Inferior parietal cortex (tissue), 1 donor: ENCODE measurements around the gene NDUFA7.
"Not testable (repeated sequence)": the region's sequence is repeated elsewhere in the genome, so short reads cannot be mapped to it uniquely, and the experiment has no call there.

Experiments used
- DNase-seq: peaks from one replicate; pipeline ENCODE4 v3.0.0-alpha.2; 2016; ENCODE audit errors: extremely low spot score

The NDUFA7 gene

DNA sequence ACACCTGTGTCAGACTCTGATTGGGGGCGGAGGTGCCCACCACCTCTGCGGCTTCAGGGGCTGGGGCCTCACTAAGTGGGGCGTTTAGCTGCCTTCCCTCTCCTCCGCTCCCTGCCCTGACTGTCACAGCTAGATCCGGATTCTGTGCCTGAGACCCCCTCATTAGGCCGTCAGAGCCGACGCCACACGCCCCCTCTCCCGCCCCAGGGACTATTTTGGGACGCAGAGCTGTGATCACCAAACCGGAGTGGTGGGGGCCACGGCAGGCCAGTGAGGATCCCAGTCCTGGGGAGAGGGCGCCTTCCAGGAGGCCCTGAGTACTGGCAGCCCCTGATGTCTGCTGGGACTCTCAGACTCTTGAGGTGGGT, 21.1 kb upstream of the NDUFA7 start:
- DNase-seq: no peak

DNA sequence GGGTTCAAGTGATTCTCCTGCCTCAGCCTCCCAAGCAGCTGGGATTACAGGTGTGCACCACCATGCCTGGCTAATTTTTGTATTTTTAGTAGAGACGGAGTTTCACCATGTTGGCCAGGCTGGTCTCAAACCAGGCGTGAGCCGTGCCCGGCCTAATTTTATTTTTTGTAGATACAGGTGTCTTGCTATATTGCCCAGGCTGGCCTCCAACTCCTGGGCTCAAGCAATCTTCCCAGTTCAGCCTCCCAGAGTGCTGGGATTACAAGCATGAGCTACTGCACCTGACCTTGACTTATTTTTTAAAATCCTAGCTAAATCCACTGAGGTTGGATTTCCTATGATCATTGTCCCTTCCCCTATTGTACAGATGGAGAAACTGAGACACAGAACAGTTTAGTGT, 20.3 kb upstream of the NDUFA7 start:
- not testable (repeated sequence) for DNase-seq

DNA sequence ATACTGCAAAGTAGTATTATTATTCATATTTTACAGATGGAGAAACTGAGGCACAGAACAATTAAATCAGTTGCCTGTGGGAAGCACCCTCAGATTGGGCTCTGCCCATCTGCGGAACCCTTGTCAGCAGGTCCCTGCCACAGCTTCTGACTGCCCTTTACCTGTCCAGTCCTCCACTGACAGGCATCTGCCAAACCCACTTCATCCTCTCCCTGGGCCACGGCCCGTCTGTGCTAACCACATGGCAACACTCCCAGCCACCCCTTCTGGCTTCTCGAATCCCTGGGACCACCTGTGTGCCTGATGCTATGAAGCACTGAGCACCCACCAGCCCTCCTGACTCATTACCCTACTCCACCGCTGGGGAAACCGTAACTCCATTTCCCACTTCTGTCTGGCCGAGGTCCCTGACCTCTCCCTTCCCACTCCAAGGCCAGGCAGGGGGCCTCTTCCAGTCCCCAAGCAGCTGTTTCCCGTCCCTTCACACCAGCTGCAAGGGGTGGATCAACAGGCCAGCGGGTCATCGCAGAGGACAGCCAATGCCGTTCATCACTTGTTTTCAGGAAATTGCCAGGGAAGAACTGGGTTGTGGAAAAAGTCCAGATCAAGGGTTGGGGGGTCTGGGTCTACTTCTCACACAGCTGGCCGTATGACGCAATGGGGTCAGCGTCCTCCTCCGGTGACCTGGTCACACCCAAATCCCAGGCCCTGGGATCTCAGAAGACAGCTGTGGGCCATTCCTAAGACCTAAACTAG, 19.3 kb upstream of the NDUFA7 start:
- no peak for DNase-seq

DNA sequence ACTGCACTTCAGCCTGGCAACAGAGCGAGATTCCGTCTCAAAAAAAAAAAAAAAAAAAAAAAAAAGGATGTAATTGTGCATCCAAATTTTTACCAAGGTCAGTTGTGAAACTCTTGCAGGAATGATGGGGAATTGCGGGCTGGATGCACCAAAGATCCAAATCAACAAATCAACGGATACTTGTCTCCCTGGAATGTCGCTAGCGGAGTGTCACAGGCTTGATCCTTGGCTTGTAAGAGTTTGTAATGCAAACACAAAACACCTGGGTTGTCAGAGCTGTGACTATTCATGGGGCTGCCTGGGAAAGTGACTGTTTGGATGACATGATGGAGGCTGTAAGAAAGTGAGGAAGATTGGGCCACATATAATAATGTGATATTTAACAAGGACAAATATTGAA, 17.7 kb upstream of the NDUFA7 start:
- DNase-seq: no peak

DNA sequence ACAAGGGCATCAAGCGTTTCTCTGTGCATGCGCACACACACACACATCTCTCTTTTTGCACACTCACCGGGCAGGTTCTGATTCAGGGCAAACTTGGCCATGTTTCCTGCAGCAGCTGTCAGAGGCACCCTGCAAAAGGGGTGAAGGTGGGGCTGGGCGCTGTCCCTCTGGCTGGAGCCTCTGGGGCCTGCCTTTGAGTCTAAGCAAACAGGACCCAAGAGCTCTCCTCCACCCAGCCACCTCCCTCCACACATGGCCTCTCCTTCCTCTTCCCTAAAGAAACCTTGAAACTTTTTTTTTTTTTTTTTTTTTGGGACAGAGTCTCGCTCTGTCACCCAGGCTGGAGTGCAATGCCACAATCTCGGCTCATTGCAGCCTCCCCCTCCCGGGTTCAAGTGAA, 16.6 kb upstream of the NDUFA7 start:
- DNase-seq: no peak

DNA sequence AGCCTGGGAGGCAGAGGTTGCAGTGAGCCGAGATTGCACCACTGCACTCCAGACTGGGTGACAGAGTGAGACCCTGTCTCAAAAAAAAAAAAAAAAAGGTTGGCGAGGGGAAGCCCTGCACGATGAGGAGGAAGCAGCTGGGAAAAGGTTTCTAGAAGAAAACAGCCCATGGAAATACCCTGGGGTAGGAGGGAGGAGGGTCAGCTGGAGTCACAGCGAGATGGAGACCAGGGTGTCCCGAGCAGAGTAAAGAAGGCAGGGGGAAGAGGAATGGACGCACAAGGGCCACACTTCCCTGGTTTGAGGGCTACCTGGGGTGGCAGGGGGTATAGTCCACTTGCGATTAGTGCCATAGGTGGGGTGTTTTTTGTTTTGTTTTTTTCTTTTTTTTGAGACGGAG, 15.5 kb upstream of the NDUFA7 start:
- no peak for DNase-seq

DNA sequence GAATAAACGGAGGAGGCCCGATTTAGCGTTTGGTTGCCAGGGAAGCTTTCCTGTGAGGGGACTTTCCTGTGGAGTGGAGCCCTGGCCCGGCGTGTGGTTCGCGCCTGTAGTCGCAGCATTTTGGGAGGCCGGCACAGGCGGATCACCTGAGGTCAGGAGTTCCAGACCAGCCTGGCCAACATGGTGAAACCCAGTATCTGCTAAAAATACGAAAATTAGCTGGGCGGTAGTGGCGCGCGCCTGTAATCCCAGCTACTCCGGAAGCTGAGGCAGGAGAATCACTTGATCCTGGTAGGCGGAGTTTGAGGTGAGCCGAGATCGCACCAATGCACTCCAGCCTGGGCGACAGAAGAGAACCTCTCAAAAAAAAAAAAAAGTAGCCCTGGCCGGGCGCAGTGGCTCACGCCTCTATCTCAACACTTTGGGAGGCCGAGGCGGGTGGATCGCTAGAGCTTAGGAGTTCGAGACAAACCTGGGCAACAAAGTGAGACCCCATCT, 14.9 kb upstream of the NDUFA7 start:
- no peak for DNase-seq

DNA sequence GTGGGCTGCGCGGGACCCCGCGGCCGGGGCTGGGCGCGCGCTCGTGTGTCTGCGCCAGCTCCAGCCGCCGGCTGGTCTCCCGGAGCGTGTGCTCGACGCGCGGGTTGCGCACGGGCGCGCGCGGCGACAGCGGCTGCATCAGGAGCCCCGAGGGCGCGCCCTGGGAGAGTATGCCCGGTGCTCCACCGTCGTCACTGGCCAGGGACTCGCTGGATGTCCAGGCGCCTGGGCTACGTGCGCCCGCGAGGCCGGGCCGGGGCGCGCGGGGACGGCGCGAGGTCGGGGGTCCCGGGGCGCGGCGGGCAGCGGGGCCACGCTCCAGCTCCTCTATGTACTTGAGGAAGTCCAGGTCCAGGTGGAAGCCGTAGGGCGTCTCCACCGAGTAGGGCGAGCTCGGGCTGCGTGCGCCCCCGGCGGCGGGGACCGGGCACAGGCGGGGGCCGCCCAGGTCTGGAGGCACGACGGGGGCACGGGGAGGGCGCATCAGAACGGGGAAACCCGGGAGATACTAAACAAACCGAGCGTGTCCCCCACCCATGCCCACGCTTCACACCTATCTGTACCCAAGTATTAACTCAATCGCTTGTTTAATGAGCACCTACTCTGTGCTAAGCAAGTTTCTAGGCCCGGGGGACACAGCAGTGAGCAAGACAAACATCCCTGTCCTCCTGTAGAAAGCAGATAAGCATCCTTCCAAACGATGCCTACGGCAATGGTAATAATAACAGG, 14.3 kb upstream of the NDUFA7 start:
- DNase-seq: no peak

DNA sequence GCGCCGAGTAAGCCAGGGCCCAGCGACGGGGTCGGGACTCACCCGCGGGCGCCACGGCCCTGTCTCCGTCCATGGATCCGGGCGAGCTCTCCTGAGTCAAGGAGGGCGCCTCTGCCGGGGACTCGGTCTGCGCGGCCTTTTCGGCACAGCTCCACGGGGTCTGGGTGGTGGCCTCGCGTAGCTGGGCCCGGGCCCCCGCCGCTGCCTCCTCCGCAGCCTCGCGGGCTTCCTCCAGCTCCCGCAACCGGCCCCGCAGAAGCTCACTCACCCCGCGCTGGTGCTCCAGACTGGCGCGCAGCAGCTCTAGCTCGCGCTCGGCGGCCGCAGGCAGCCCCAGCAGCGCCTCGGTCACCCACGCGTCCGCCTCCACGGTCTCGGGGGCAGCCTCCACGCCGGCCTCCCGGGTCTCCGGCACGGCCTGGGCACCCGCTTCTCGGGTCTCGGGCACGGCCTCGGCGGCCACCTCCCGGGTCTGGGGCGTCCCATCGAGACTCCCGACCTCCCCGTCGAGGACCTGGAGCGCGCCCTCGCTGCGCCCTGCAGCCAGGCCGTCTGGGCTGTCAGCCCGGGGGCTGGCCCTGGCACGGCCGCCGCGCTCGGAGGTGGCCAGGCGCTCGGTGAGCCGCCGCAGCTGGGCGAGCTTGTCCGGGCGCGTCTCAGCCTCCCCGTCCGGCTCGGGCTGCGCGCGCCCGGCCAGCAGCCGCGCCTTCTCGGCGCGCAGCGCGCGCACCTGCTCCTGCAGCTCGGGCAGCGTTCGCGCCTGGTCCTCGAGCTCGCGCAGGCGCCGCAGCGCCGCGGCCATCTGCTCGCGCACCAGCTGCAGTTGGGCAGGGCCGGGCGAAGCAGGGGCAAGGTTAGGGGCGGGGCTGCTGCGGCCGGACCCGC, 13.5 kb upstream of the NDUFA7 start:
- no peak for DNase-seq

DNA sequence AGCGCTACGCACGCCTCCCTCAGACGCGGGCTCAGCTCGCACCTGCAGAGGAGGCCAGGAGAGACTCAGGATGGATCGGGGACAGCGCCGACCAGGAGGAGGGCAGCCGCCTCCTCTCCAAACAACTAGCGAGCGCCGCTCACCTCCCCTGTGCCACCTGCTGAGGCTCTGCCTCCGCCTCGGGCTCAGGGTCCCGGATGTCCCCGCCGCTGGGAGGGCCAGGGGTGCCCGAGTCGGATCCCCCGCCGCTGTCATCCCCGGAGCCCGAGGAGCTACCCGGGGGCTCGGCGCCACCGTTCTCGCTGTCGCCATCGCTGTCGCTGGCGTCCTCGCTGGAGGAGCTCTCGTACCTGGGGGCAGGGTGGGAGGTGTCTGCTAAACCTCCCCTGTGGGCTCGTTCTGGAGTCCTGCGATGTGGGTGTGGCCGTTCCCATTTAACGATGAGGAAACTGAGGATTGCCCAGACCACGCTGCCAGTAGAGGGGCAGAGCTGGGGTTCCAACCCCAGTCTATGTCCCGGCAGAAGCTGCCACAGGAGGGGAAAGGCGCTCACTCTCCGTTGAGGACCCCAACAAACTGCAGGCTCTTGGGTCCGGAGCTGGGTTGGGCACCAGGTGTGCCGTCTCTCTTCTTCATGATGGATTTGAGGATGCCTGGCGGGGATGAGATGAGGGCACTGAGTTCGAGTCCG, 12.7 kb upstream of the NDUFA7 start:
- no peak for DNase-seq

DNA sequence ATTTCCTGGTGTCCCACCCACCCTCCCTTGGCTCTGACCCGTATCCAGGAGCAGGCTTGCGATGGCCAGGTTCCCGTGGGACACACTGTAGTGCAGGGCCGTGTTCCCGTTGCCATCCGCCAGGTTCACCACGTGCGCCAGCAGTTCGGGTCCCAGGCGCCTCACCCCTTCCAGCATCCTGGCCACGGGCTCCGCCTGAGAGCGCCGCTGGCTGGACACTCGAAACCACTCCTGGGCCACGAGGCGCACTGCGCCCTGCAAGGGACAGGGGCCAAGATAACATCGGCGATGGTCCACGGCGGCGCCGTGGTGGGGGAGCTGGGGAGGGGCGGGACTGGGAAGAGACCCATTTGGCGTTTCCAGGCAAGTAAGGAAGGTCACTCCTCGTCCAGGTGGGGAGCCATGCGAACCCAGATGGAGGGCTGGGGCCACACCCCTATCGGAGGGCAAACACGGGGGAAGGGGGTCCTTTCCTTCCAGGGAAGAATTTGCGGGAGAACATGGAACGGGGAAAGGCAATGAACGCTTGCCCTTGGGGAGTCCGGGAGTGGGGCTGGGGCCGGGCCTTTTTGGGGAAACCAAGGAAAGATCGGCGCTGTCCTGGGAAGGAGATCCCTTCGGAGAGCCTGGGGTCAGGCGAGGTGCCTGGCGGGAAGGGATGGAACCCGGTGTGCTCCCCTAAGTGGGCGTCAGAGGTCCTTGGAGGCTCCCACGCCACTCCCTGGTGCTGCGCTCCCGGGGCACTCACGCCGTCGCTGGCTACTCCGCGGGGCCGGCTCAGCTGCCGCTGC, 12.0 kb upstream of the NDUFA7 start:
- DNase-seq: no peak

DNA sequence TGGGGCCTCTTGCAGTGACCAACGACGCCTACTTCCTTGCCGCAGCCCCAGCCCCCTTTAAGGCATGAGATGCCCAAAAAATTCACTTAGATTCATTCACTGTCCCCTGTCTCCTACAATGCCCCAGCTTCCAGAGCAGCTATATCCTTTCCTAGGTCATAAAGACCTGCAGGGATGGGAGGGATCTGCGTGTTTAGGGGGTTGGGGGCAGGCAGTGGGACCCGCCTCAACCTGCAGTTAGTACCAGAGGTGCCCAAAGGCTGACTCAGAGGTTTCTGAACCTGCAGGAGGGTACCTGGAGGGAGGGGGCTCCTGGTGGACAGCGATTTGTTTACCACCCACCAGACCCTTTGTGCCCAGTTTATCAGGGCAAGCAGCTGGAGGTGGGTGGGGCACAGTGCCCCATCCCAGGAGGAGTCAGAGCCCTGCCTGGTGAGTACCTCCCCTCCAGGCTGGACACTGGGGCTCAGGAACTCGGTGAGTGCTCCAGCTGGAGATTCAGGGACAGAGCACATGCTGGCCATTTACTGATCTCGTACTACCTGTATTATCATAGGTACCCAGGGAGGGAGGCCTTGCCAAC, 10.2 kb upstream of the NDUFA7 start:
- no peak for DNase-seq

DNA sequence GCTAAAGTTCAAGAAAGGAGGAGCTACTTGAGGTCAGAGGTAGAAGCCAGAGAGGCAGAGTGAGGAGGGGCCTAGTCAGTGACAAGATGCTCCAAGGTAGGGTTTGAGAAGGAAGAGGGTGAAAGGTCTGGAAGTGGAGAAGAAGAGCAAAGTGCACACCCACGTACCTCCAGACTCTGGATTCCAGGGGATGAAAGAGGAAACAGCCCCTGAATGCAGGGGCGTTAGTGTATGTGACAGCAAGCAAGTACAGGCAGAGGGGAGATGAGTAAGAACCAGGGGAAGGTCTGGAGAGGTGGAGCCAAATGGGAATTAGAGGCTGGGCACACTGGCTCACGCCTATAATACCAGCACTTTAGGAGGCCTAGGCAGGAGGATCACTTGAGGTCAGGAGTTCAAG, 8.8 kb upstream of the NDUFA7 start:
- DNase-seq: no peak

DNA sequence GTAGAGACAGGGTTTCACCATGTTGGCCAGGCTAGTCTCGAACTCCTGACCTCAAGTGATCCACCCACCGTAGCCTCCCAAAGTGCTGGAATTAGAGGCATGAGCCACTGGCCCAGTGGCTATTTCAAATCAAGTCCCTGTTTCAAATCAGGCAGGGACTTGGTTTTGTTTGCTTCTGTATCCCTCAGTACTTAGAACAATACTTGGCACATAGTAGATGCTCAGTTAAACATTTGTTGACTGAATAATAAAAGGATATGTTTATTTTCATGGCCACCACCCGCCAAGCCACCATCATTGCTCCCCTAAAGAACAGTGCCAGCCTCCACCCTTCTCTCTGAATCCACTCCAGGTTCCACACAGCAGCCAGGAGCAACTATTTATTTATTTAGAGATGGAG, 4.3 kb upstream of the NDUFA7 start:
- no peak for DNase-seq

DNA sequence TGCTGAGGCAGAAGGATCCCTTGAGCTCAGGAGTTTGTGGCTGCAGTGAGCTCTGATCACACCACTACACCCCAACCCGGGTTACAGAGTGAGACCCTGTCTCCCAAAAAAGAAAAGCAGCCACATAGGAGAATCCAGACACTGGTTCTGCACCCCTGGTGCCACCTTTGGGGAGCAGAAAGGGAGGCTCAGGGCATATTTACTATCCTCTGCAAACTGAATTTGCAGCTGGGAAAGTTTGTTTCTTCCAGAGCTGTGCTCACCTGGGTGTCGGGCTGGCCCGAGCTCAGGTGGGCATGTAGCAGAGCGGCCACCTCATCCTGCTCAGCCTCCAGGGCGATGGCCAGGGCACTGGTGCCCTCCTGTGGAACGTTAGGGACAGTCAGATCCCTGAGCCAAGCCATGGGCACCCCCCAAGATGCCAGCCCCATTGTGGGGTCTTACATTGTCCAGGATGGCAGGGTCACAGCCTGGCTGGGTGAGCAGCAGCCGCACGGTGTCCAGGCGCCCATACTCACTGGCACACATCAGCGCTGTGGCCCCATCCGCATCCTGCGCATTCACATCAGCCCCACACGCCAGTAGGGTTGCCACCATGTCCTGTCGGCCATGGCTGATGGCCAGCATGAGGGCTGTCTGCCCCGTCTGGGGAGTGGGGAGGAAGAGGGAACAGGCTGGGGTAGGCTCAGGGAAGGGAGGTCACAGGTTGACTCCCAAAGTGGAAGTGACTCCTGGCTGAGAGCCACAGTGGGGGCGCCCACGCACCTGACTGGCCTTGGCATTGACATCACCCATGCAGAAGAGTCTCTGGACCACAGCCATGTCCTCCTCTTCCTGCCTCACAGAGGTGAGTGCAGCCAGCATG, 3.2 kb upstream of the NDUFA7 start:
- no peak for DNase-seq

DNA sequence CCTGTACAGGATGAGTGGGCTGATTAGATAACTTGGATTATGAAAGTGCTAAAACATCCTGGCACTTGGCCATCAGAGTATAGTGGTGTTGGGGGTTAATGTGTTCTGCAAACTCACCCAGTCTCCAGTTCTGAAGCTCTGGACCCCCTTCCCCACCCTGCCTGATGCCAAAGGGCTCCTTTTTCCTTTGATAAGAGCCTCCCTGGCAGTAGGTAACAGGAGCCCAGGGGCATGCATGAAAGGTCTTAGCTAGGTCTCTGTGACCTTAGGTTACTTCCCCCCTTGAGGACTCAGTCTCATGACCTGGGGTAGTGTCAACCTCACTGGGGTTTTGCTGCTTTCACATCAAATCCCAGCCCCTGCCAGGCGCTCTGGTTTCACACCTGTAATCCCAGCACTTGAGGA, 2.6 kb upstream of the NDUFA7 start:
- DNase-seq: no peak

DNA sequence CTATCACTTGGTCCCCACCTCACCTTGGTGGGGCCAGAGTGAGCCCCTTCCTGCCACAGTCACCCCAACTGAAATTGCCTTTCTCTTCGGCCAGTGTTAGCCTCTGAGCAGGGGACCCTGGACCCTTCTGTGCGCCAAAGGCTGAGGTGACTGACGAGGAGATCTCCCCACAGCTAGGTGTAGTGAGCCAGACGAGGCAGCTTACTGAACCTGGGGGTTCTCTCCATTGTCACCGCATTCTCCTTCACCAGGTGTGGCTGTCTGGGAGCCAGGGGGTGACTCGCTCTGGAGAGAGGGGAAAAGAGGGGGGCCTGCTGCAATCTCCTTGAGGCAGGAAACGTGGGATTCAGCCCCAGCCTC, 1.4 kb upstream of the NDUFA7 start:
- no peak for DNase-seq

DNA sequence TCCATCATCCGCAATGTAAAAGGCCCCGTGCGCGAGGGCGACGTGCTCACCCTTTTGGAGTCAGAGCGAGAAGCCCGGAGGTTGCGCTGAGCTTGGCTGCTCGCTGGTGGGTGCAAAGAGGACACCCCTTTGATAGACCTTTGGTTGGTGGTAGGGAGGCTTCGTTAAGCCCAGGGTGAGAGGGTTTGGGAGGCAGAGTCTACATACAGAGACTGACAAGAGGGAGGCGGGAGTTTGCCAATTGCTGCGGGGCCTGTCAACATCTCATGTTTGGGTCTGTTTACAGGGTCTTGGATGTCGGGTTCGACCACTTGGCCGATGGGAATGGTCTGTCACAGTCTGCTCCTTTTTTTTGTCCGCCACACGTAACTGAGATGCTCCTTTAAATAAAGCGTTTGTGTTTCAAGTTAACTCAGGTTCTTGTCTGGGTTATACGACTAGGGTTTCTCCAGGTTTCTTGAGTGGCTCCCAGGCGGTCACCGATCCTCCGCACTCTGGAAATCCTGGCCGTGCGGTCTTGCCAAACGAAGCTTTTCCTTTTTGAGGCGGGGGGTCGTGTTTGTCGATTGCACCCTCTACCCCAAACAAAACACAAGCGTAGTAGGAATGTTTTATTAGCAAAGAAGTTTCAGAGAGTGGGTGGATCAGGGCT, 937 bp upstream of the NDUFA7 start:
- DNase-seq: no peak

DNA sequence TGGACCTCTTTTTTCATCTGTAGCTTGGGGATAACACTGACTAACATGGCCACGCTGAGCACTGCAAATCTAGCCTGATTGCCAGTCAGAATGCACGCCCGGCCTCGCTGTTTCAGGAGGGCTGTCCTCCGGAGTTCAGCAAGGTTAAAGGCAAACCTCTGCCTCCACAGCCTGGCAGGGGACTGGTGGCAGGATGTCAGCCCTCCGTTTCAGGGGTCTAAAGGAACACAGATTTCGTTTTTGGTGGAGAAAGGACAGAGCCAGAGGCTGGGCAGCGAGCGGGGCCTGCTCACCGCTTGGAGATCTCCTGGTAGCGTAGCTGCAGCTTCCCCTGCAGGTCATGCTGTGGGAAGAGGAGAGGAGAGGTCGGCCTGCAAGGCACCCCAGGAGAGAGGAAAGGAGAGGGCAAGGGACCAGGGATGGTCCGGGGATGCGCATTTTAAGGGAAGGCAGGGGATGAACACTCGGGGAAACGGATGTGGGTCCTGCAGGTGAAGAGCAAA, 560 bp downstream of the NDUFA7 start:
- no peak for DNase-seq
